Neural cell (in vitro differentiated cells): ENCODE data around the gene RSRP1.

Experiments
- TAF1 ChIP-seq: IDR thresholded peaks from 2 replicates; pipeline ENCODE4 v1.6.1; 2012; ENCODE audit warnings: low read depth
- TF ChIP-seq, protein P1 (sequence below): fragments of 450-650 bp; IDR thresholded peaks from 2 replicates; pipeline ENCODE4 v1.5.1; 2014; ENCODE audit warnings: antibody characterized with exemption, mild to moderate bottlenecking, moderate library complexity; ENCODE audit not compliant: poor library complexity, severe bottlenecking

DNA sequence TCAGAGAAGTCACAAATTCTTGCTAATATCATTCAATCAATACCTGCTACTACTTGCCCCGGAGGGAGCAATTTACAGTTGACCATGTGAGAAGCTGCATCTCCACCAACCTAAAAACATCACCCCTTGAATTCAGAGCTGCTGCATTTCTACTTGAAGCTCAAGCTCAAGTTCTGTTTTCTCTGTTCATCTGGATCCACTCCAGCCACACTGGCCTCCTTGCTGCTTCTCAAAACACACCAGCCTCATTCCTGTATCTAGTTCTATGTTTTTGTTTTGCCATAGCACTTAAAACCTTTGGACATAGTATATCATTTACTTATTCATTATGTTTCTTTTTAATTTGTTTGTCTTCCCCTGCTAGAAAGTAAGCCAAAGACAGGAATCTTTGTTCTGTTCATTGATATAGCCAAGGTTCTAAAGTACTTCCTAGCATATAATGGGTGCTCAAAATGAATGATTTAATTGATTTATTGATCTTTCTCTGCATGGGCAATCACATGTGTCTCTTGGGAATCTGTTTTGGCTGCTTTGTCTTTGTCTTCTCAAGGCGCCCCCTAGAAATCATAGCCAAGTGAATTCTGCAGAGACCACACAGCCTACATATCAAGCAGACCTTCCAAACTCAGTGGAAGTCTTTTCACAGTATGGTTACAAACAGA lies 38.6 kb downstream of the RSRP1 start:
- TF ChIP-seq TAF1: no peak
- TF ChIP-seq, protein P1, sequence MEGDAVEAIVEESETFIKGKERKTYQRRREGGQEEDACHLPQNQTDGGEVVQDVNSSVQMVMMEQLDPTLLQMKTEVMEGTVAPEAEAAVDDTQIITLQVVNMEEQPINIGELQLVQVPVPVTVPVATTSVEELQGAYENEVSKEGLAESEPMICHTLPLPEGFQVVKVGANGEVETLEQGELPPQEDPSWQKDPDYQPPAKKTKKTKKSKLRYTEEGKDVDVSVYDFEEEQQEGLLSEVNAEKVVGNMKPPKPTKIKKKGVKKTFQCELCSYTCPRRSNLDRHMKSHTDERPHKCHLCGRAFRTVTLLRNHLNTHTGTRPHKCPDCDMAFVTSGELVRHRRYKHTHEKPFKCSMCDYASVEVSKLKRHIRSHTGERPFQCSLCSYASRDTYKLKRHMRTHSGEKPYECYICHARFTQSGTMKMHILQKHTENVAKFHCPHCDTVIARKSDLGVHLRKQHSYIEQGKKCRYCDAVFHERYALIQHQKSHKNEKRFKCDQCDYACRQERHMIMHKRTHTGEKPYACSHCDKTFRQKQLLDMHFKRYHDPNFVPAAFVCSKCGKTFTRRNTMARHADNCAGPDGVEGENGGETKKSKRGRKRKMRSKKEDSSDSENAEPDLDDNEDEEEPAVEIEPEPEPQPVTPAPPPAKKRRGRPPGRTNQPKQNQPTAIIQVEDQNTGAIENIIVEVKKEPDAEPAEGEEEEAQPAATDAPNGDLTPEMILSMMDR: no peak
